Fibroblast of lung (primary cell): Measurements from ENCODE around the gene CXADR. TPM values are rescaled to one million over a fixed set of nuclear protein-coding genes. Genes with fewer than 3 reads are reported as not detected.
"Not testable (repeated sequence)": the region's sequence is repeated elsewhere in the genome, so short reads cannot be mapped to it uniquely, and the experiment has no call there.

ENCODE experiments used
- DNase-seq, 2 donors: peaks; one replicate each; pipeline versions ENCODE4 v3.0.0 to v3.0.0-alpha.2; 2010; ENCODE audit warnings: low read depth in 2 of 2
- H2AFZ ChIP-seq: 2 replicates; pipeline ENCODE4 v1.5.1; 2012; ENCODE audit warnings: low read length, control low read depth, inconsistent platforms
- H3K27ac ChIP-seq: 2 replicates; pipeline ENCODE4 v1.5.1; 2011; ENCODE audit warnings: low read length, control low read depth; ENCODE audit not compliant: insufficient read depth
- H3K27me3 ChIP-seq: 2 replicates; pipeline ENCODE4 v1.5.1; 2011; ENCODE audit warnings: mild to moderate bottlenecking, low read length; ENCODE audit not compliant: control insufficient read depth, insufficient read depth
- H3K36me3 ChIP-seq: 2 replicates; pipeline ENCODE4 v1.5.1; 2011; ENCODE audit warnings: low read length; ENCODE audit not compliant: control insufficient read depth, insufficient read depth
- H3K4me1 ChIP-seq: 2 replicates; pipeline ENCODE4 v1.5.1; 2011; ENCODE audit warnings: low read length; ENCODE audit not compliant: control insufficient read depth, insufficient read depth; ENCODE audit errors: extremely low read depth
- H3K4me2 ChIP-seq: 2 replicates; pipeline ENCODE4 v1.5.1; 2011; ENCODE audit warnings: low read length, control low read depth; ENCODE audit not compliant: insufficient read depth; ENCODE audit errors: extremely low read depth
- H3K4me3 ChIP-seq, 4 experiments: fragments of 200-600 bp in 1 of 4; sonication (generic) in 1 of 4; replicated peaks in 1 of 4; 2 replicates each; pipeline ENCODE4 v1.5.1; 2011 to 2016; ENCODE audit warnings: low read length in 4 of 4, low read depth in 3 of 4, mild to moderate bottlenecking in 3 of 4, control low read depth in 2 of 4, inconsistent platforms in 1 of 4, mixed read lengths in 1 of 4; ENCODE audit not compliant: insufficient read depth in 1 of 4; ENCODE audit errors: control extremely low read depth in 1 of 4
- H3K79me2 ChIP-seq: 2 replicates; pipeline ENCODE4 v1.5.1; 2012; ENCODE audit warnings: mild to moderate bottlenecking, low read length, inconsistent platforms; ENCODE audit not compliant: control insufficient read depth, insufficient read depth
- H3K9ac ChIP-seq: 2 replicates; pipeline ENCODE4 v1.5.1; 2011; ENCODE audit warnings: mild to moderate bottlenecking, low read length, control low read depth; ENCODE audit not compliant: insufficient read depth
- H3K9me3 ChIP-seq: 2 replicates; pipeline ENCODE4 v1.5.1; 2012; ENCODE audit warnings: low read depth, low read length; ENCODE audit not compliant: control insufficient read depth, insufficient read depth
- H4K20me1 ChIP-seq: 2 replicates; pipeline ENCODE4 v1.5.1; 2011; ENCODE audit warnings: low read length; ENCODE audit not compliant: control insufficient read depth, insufficient read depth; ENCODE audit errors: extremely low read depth
- CTCF ChIP-seq, 2 donors: IDR thresholded peaks in 1 of 2; conservative IDR thresholded peaks in 1 of 2; 1 replicate in 1 of 2; 2 replicates in 1 of 2; pipeline ENCODE4 v1.5.1; 2011 to 2012; ENCODE audit warnings: low read length in 2 of 2, control low read depth in 1 of 2, inconsistent platforms in 1 of 2, low read depth in 1 of 2, mild to moderate bottlenecking in 1 of 2
- EZH2 ChIP-seq: IDR thresholded peaks from 2 replicates; pipeline ENCODE4 v1.5.1; 2012; ENCODE audit warnings: low read length, control low read depth, mild to moderate bottlenecking; ENCODE audit errors: missing control alignments
- polyA plus RNA-seq, 2 donors: library from polyadenylated mRNA; depleted of rRNA in 1 of 2; stranded (reverse) in 1 of 2; unstranded in 1 of 2; fragments of >200 nt; gene quantifications; 2 replicates each; pipeline ENCODE4 v1.2.1, GENCODE V29; 2011 to 2012; ENCODE audit warnings: missing spikeins in 1 of 2
- total RNA-seq: library from RNA; depleted of rRNA; stranded (reverse); fragments of >200 nt; gene quantifications from 2 replicates; pipeline ENCODE4 v1.2.1, GENCODE V29; 2014

The CXADR gene
- total and polyA plus RNA-seq, 2 donors (not counting 1 experiment from before 2014, with no cell fraction given): 0.69 to 9.9 TPM

GRCh38 chr21:17479606-17480005, 33.2 kb upstream of the CXADR start:
- H3K27me3 ChIP-seq: no peaks in the 10 kb centered on the region
- H2AFZ ChIP-seq: no peak overlapping the region
- H3K4me3 ChIP-seq: no peak overlapping the region
- H3K27ac ChIP-seq: no peak overlapping the region
- H3K36me3 ChIP-seq: no peaks in the 10 kb centered on the region
- DNase-seq: no peak
- H3K4me1 ChIP-seq: no peaks in the 10 kb centered on the region
- H4K20me1 ChIP-seq: no peaks in the 10 kb centered on the region
- TF ChIP-seq CTCF (conservative IDR thresholded peaks at IDR 0.05 in 1 of 2, IDR thresholded peaks at IDR 0.05 in 1 of 2; ENCODE audit: low read depth in 1 of 2, low read length in 2 of 2): no peak
- no peak for TF ChIP-seq EZH2
- H3K79me2 ChIP-seq: no peaks in the 10 kb centered on the region
- H3K4me2 ChIP-seq: no peak overlapping the region
- no peaks in the 10 kb centered on the region for H3K9me3 ChIP-seq
- no peak overlapping the region for H3K9ac ChIP-seq

DNA sequence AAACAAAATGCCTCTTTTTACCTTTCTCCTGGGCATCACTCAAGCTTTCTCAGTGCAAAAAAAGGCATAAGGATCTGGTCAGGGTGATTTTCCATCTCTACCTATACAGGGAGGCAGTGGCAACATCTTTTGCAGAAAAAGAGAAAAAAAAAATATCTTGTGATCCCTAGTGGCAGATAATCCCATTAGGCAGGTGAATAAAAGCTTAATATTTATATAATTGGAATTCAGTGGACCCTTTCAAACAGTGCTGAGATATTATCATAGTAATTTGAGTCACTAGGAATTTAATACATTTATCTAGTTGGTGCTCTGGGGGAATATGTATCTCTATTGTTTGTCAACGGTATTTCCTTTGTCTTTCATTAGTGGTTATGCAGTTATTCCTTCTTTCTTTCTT, 29.9 kb upstream of the CXADR start:
- Histone ChIP-seq H3K4me2 (no peak overlapping the region), H3K27ac (no peak overlapping the region), H3K9ac (no peak overlapping the region), H3K36me3 (no peaks in the 10 kb centered on the region), H4K20me1 (no peaks in the 10 kb centered on the region), H2AFZ (no peak overlapping the region), H3K79me2 (no peaks in the 10 kb centered on the region), H3K9me3 (no peaks in the 10 kb centered on the region), H3K4me1 (no peaks in the 10 kb centered on the region), H3K4me3 (no peak overlapping the region), H3K27me3 (no peaks in the 10 kb centered on the region)
- TF ChIP-seq EZH2: no peak
- no peak for TF ChIP-seq CTCF (conservative IDR thresholded peaks at IDR 0.05 in 1 of 2, IDR thresholded peaks at IDR 0.05 in 1 of 2; ENCODE audit: low read depth in 1 of 2, low read length in 2 of 2)
- DNase-seq: no peak

DNA sequence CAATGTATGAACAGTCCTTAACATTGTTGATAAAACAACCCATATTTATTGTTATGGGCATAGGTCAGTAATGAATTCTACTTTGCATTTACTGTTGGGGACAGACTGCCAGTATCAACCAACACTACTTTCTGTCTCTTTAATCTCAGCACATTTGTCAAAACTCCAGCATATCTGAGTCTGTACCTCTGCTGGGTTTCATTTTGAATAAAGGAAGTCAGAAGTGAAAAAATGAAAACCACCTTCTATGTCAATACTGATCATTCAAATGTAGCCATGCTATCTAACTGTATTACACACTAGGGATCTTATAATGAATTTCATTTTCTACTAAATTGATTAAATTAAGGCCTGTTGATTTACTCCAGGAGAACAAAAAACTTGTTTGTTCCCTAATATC, 24.2 kb upstream of the CXADR start:
- Histone ChIP-seq H3K27ac (no peak overlapping the region), H3K27me3 (no peaks in the 10 kb centered on the region), H3K4me1 (peaks cover 15% of the 10 kb centered on the region), H2AFZ (no peak overlapping the region), H3K9ac (no peak overlapping the region), H3K79me2 (no peaks in the 10 kb centered on the region), H3K9me3 (no peaks in the 10 kb centered on the region), H3K4me3 (no peak overlapping the region), H3K36me3 (no peaks in the 10 kb centered on the region), H3K4me2 (no peak overlapping the region), H4K20me1 (no peaks in the 10 kb centered on the region)
- no peak for DNase-seq
- TF ChIP-seq CTCF (conservative IDR thresholded peaks at IDR 0.05 in 1 of 2, IDR thresholded peaks at IDR 0.05 in 1 of 2; ENCODE audit: low read depth in 1 of 2, low read length in 2 of 2) (no peak), EZH2 (no peak)

DNA sequence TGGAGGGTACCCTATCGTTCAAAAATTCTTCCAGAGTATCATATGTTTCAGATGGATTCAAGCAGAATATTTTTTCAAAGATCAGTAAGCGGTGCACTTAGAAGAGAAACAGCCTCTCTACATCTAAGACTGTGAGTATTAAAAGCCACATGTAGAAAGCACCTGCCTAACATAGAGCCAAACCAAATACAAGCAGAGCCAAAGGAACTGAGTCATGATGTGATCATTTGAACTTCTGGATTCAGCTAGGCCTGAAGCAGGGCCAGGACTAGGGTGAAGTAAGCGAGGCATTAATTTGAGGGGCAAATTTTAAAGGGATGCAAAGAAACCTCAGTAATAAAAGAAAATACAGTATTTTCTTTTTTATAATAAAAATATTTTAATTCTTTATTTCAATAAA, 23.3 kb upstream of the CXADR start:
- not testable (repeated sequence) for H3K79me2 ChIP-seq, H3K4me3 ChIP-seq, H3K36me3 ChIP-seq, H3K27ac ChIP-seq, H4K20me1 ChIP-seq, H3K9ac ChIP-seq, H2AFZ ChIP-seq, H3K9me3 ChIP-seq, H3K27me3 ChIP-seq, H3K4me2 ChIP-seq
- H3K4me1 ChIP-seq: peaks cover 15% of the 10 kb centered on the region
- DNase-seq: peak; percentile 70 to 78
